ENCODE results near the gene NPIPB2.

The NPIPB2 gene

GRCh38 chr16:11978080-11978479 lies 36.2 kb upstream of the NPIPB2 start:
- Histone ChIP-seq H3K9ac (ENCODE audit: low read length) (no peak overlapping the region; the same call in 1 of the 2 replicates), H2AFZ (ENCODE audit: low read depth, low read length) (no peak overlapping the region), H3K4me3 (ENCODE audit: low read length) (peak overlapping the region; percentile 98), H3K4me1 (ENCODE audit: low read length) (peaks cover 43% of the 10 kb centered on the region), H4K20me1 (ENCODE audit: insufficient read depth, low read length) (no peaks in the 10 kb centered on the region), H3K4me2 (ENCODE audit: low read length) (peak overlapping the region; percentile 99), H3K79me2 (ENCODE audit: low read length) (peaks cover 49% of the 10 kb centered on the region), H3K27ac (ENCODE audit: low read length) (no peak overlapping the region), H3K9me3 (ENCODE audit: insufficient read depth, low read length) (no peaks in the 10 kb centered on the region), H3K27me3 (ENCODE audit: low read depth, low read length) (no peaks in the 10 kb centered on the region), H3K36me3 (replicated peaks; ENCODE audit: low read depth, low read length) (no peaks in the 10 kb centered on the region)
- TF ChIP-seq EZH2phosphoT487 (IDR thresholded peaks at IDR 0.05; ENCODE audit: low read depth) = no peak
- no peak for TF ChIP-seq CTCF (IDR thresholded peaks at IDR 0.05; ENCODE audit: low read depth, low read length)

GRCh38 chr16:11977376-11978041 lies 35.7 kb upstream of the NPIPB2 start:
- Histone ChIP-seq H3K9ac (ENCODE audit: low read length) (peak overlapping the region; percentile 84), H3K79me2 (ENCODE audit: low read length) (peaks cover 49% of the 10 kb centered on the region), H3K9me3 (ENCODE audit: insufficient read depth, low read length) (no peaks in the 10 kb centered on the region), H4K20me1 (ENCODE audit: insufficient read depth, low read length) (no peaks in the 10 kb centered on the region), H3K27ac (ENCODE audit: low read length) (no peak overlapping the region), H2AFZ (ENCODE audit: low read depth, low read length) (no peak overlapping the region), H3K4me1 (ENCODE audit: low read length) (peaks cover 43% of the 10 kb centered on the region), H3K27me3 (ENCODE audit: low read depth, low read length) (no peaks in the 10 kb centered on the region), H3K36me3 (replicated peaks; ENCODE audit: low read depth, low read length) (no peaks in the 10 kb centered on the region), H3K4me3 (ENCODE audit: low read length) (peak overlapping the region; percentile 98), H3K4me2 (ENCODE audit: low read length) (peak overlapping the region; percentile 99)
- TF ChIP-seq EZH2phosphoT487 (IDR thresholded peaks at IDR 0.05; ENCODE audit: low read depth) = no peak
- TF ChIP-seq CTCF (IDR thresholded peaks at IDR 0.05; ENCODE audit: low read depth, low read length) = no peak

GRCh38 chr16:11976850-11977375 lies 35.1 kb upstream of the NPIPB2 start:
- no peaks in the 10 kb centered on the region for H3K9me3 ChIP-seq (ENCODE audit: insufficient read depth, low read length)
- H3K27me3 ChIP-seq (ENCODE audit: low read depth, low read length) = no peaks in the 10 kb centered on the region
- H3K4me1 ChIP-seq (ENCODE audit: low read length) = peaks cover 46% of the 10 kb centered on the region
- peak overlapping the region; percentile 98 for H3K4me3 ChIP-seq (ENCODE audit: low read length)
- H3K36me3 ChIP-seq (replicated peaks; ENCODE audit: low read depth, low read length) = no peaks in the 10 kb centered on the region
- H3K79me2 ChIP-seq (ENCODE audit: low read length) = peaks cover 49% of the 10 kb centered on the region
- TF ChIP-seq CTCF (IDR thresholded peaks at IDR 0.05; ENCODE audit: low read depth, low read length) (no peak), EZH2phosphoT487 (IDR thresholded peaks at IDR 0.05; ENCODE audit: low read depth) (no peak)
- peak overlapping the region; percentile 12; the same call in 1 of the 2 replicates for H3K27ac ChIP-seq (ENCODE audit: low read length)
- H3K9ac ChIP-seq (ENCODE audit: low read length) = peak overlapping the region; percentile 84
- H3K4me2 ChIP-seq (ENCODE audit: low read length) = peak overlapping the region; percentile 99
- H2AFZ ChIP-seq (ENCODE audit: low read depth, low read length) = no peak overlapping the region
- H4K20me1 ChIP-seq (ENCODE audit: insufficient read depth, low read length) = no peaks in the 10 kb centered on the region

- Histone ChIP-seq H3K9me3 (ENCODE audit: insufficient read depth, low read length) (no peaks in the 10 kb centered on the region), H3K36me3 (replicated peaks; ENCODE audit: low read depth, low read length) (no peaks in the 10 kb centered on the region)
Measured at GRCh38 chr16:11973070-11973469, 31.2 kb upstream of the NPIPB2 start.

More at GRCh38 chr16:11973070-11973469, 31.2 kb upstream of the NPIPB2 start:
- Histone ChIP-seq H3K9ac (ENCODE audit: low read length) (no peak overlapping the region), H2AFZ (ENCODE audit: low read depth, low read length) (no peak overlapping the region), H3K4me1 (ENCODE audit: low read length) (peaks cover 24% of the 10 kb centered on the region), H3K4me2 (ENCODE audit: low read length) (no peak overlapping the region), H4K20me1 (ENCODE audit: insufficient read depth, low read length) (no peaks in the 10 kb centered on the region), H3K4me3 (ENCODE audit: low read length) (no peak overlapping the region), H3K27ac (ENCODE audit: low read length) (no peak overlapping the region), H3K79me2 (ENCODE audit: low read length) (peaks cover 22% of the 10 kb centered on the region), H3K27me3 (ENCODE audit: low read depth, low read length) (no peaks in the 10 kb centered on the region)
- TF ChIP-seq CTCF (IDR thresholded peaks at IDR 0.05; ENCODE audit: low read depth, low read length) = no peak
- TF ChIP-seq EZH2phosphoT487 (IDR thresholded peaks at IDR 0.05; ENCODE audit: low read depth) = no peak

Measured in OCI-LY3 (cell line).